ENCODE data around the gene BTBD16.

The BTBD16 gene

GRCh38 chr10:122373721-122374120 is 102.6 kb downstream of the BTBD16 start:
- DNase-seq (ENCODE audit: low spot score) = peak; percentile 52

GRCh38 chr10:122374237-122374858 is 103.3 kb downstream of the BTBD16 start, which contains the start of gene PLEKHA1:
Gene PLEKHA1, plus strand, starts transcription at chr10:122374708. Its CDS starts 18,493 bp downstream, at chr10:122393201.
- DNase-seq (ENCODE audit: low spot score) = peak; percentile 95

- DNase-seq (ENCODE audit: low spot score) = peak; percentile 35
Observed at GRCh38 chr10:122374859-122375678, 104.0 kb downstream of the BTBD16 start.

- DNase-seq (ENCODE audit: low spot score) = no peak
Observed at GRCh38 chr10:122375679-122376160, 104.6 kb downstream of the BTBD16 start.

GRCh38 chr10:122376364-122376961 is 105.4 kb downstream of the BTBD16 start:
- no peak for DNase-seq (ENCODE audit: low spot score)

GRCh38 chr10:122379041-122379440 is 107.9 kb downstream of the BTBD16 start:
- peak; percentile 38 for DNase-seq (ENCODE audit: low spot score)

GRCh38 chr10:122379537-122379936 is 108.4 kb downstream of the BTBD16 start:
- DNase-seq (ENCODE audit: low spot score) = no peak

GRCh38 chr10:122380703-122381102 is 109.6 kb downstream of the BTBD16 start:
- no peak for DNase-seq (ENCODE audit: low spot score)

GRCh38 chr10:122381680-122382079 is 110.6 kb downstream of the BTBD16 start:
- DNase-seq (ENCODE audit: low spot score) = no peak

- DNase-seq (ENCODE audit: low spot score) = no peak
Observed at GRCh38 chr10:122386514-122386913, 115.4 kb downstream of the BTBD16 start.

GRCh38 chr10:122387572-122387971 is 116.5 kb downstream of the BTBD16 start:
- DNase-seq (ENCODE audit: low spot score) = no peak
